Placental epithelial cell (primary cell): ENCODE measurements around the gene PHF19. TPM values are rescaled to one million over a fixed set of nuclear protein-coding genes. Genes with fewer than 3 reads are reported as not detected.

Experiments
- total RNA-seq: library from RNA; depleted of rRNA; stranded (reverse); fragments of >200 nt; gene quantifications from 2 replicates; pipeline ENCODE4 v1.2.3, GENCODE V29; 2012

The PHF19 gene
- 31.0 and 36.3 TPM in 2 replicates for total RNA-seq

DNA sequence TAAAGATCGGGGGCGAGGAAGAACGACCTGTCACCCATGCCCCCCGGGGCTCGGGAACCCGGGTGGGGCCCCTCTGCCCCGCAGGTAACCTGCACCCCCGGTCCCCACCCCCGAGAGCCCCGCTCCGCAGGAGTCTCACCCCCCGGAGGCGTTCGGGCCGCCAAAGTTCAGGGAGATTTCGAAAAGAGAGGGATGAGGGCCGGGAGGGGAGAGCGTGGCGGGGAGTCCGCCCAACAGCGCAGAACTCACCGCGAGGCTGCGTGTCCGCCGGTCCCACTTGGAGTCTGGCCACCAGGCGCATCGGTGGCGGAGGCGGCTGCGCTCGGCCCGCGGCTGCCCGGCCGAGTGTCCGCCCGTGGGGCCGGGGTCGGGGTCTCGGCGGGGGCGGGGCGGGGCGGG, at the start of gene PHF19:
PHF19 (minus strand) TSS at position 347 of the 399 bp plus-strand sequence. CDS start 2,447 bp downstream, outside the sequence.

DNA sequence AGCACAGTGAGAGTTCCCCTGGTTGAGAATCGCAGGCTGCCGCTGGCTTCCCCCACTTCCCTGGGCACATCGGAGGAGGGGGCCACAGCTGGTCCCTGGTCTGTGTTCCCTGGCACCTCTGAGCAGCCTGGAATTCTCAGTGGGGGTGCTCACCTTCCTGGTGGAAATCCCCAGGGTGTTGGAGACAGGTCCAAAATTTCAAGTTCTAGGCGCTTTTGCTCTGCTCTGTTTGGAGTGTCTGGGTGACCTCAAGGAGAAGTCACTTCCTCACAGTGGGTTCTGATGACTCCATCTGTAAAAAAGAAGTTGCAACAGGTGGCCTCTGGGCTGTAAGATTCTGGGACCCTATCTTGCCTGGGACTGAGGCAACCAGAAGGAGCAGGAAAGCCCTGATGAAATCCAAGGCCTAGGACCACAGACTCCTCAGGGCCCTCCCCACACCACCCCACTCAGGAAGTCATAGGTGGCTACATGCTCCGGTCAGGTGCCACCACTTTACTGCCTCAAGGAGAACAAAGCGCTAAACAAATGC, 49.5 kb upstream of the PHF19 start, which contains the start of gene TRAF1:
TRAF1 (minus strand) TSS at position 400 of the 532 bp plus-strand sequence. CDS start 721 bp downstream, outside the sequence.

GRCh38 chr9:120842685-120843485, 34.1 kb downstream of the PHF19 start, which contains the start of gene PSMD5:
PSMD5 (minus strand) TSS chr9:120842922; CDS start chr9:120842909, 13 bp downstream.

Other genes with a start within 250 kb of the PHF19 start
- 8.2 and 10.0 TPM in 2 replicates for gene MEGF9, start 162.7 kb downstream of the PHF19 start, total RNA-seq
- 23.2 and 31.6 TPM in 2 replicates for gene FBXW2, start 83.8 kb downstream of the PHF19 start, total RNA-seq
- 28.3 and 37.1 TPM in 2 replicates for gene PSMD5, start 34.3 kb downstream of the PHF19 start, total RNA-seq
- gene TRAF1, start 49.6 kb upstream of the PHF19 start, total RNA-seq = 0.54 and 2.4 TPM in 2 replicates
- 1.6 and 3.9 TPM in 2 replicates for gene C5, start 173.1 kb upstream of the PHF19 start, total RNA-seq
- gene CNTRL, start 197.8 kb upstream of the PHF19 start, total RNA-seq = 7.5 and 8.0 TPM in 2 replicates